Measurements from ENCODE around the gene GP5. TPM values are rescaled to one million over a fixed set of nuclear protein-coding genes. Genes with fewer than 3 reads are reported as not detected.

Gene GP5
- polyA plus RNA-seq, 1 of the 3 experiments (the other 2 are of a cell fraction) = 0.13 TPM

GRCh38 chr3:194352667-194353246 lies 46.3 kb downstream of the GP5 start:
- Histone ChIP-seq H2AFZ (ENCODE audit: low read depth) (no peak overlapping the region), H3K79me2 (ENCODE audit: insufficient read depth) (no peaks in the 10 kb centered on the region), H3K9me3 (no peaks in the 10 kb centered on the region), H3F3A (replicated peaks; ENCODE audit: insufficient read depth) (peaks cover 6% of the 10 kb centered on the region), H3K27ac (ENCODE audit: low read depth in 2 of 2, low read length in 1 of 2) (no peak overlapping the region), H3K4me2 (no peak overlapping the region), H4K20me1 (ENCODE audit: insufficient read depth) (no peaks in the 10 kb centered on the region), H3K27me3 (ENCODE audit: insufficient read depth) (peaks cover 7% of the 10 kb centered on the region; the same call in 1 of the 2 replicates), H3K4me1 (ENCODE audit: control insufficient read depth in 1 of 2, insufficient read depth in 2 of 2, low read depth in 1 of 2, low read length in 1 of 2) (peaks cover 4 to 5% of the 10 kb centered on the region in 2 experiments; a peak in 2 of 4 replicates), H3K36me3 (replicated peaks in 1 of 2; ENCODE audit: control insufficient read depth in 1 of 2, insufficient read depth in 2 of 2, low read length in 1 of 2) (no peaks in the 10 kb centered on the region), H3K4me3 (ENCODE audit: low read depth in 2 of 2, low read length in 1 of 2) (no peak overlapping the region), H3K9me2 (no peaks in the 10 kb centered on the region), H3K9ac (no peak overlapping the region)
- ChIA-PET POLR2A (no interaction called here), CTCF (interaction anchor here (5.5 kb wide), 1 partner anchor 8 kb away, joined by 39 read pairs; no protein-coding TSS in a partner anchor)
- no peak for TF ChIP-seq ELF1 (IDR thresholded peaks at IDR 0.05)
- no peak for TF ChIP-seq IRF3 (IDR thresholded peaks at IDR 0.05; ENCODE audit: low read depth, low read length)
- TF ChIP-seq ZBTB33 (IDR thresholded peaks at IDR 0.05; ENCODE audit: borderline replicate concordance, low read depth) = no peak
- no peak for TF ChIP-seq REST (IDR thresholded peaks at IDR 0.05; ENCODE audit: low read depth, low read length)
- TF ChIP-seq TEAD4 (IDR thresholded peaks at IDR 0.05; ENCODE audit: borderline replicate concordance, insufficient read depth) = no peak
- TF ChIP-seq EP300 (IDR thresholded peaks at IDR 0.05; ENCODE audit: borderline replicate concordance in 1 of 2, low read depth in 1 of 2, low read length in 1 of 2) = no peak
- TF ChIP-seq GATA2 (CRISPR knock-in tag; IDR thresholded peaks at IDR 0.05) = no peak
- TF ChIP-seq POLR2AphosphoS5 (IDR thresholded peaks at IDR 0.05; ENCODE audit: low read depth, low read length) = no peak
- no peak for TF ChIP-seq FOXJ3 (CRISPR knock-in tag; IDR thresholded peaks at IDR 0.05)
- TF ChIP-seq SMC3 (IDR thresholded peaks at IDR 0.05; ENCODE audit: low read depth, low read length) = no peak
- TF ChIP-seq PBX3 (IDR thresholded peaks at IDR 0.05) = no peak
- TF ChIP-seq MAX (IDR thresholded peaks at IDR 0.05; ENCODE audit: low read depth) = no peak
- no peak for TF ChIP-seq TCF12 (IDR thresholded peaks at IDR 0.05)
- no peak for TF ChIP-seq NRF1 (IDR thresholded peaks at IDR 0.05; ENCODE audit: low read depth, low read length)
- TF ChIP-seq USF1 (IDR thresholded peaks at IDR 0.05; ENCODE audit: borderline replicate concordance, low read depth) = no peak
- no peak for TF ChIP-seq USF2 (IDR thresholded peaks at IDR 0.05; ENCODE audit: borderline replicate concordance, low read depth, low read length)
- TF ChIP-seq FOSL2 (IDR thresholded peaks at IDR 0.05; ENCODE audit: borderline replicate concordance, low read depth) = no peak
- no peak for TF ChIP-seq GABPA (IDR thresholded peaks at IDR 0.05; ENCODE audit: low read depth)
- TF ChIP-seq MXI1 (IDR thresholded peaks at IDR 0.05; ENCODE audit: low read depth, low read length) = no peak
- WGBS (ENCODE audit: low lambda C conversion rate) = 85% methylated on average over 10 of the region's 10 CpGs
- DNase-seq = no peak
